ENCODE results near the gene KRTAP10-3.

Gene KRTAP10-3

GRCh38 chr21:44549525-44550211 is 8.9 kb downstream of the KRTAP10-3 start:
- no peak for DNase-seq (ENCODE audit: low read depth, low spot score)

- no peak for DNase-seq (ENCODE audit: low read depth, low spot score)
Measured at GRCh38 chr21:44548922-44549321, 9.7 kb downstream of the KRTAP10-3 start.

- no peak for DNase-seq (ENCODE audit: low read depth, low spot score)
Measured at GRCh38 chr21:44548381-44548780, 10.2 kb downstream of the KRTAP10-3 start.

- no peak for DNase-seq (ENCODE audit: low read depth, low spot score)
Measured at GRCh38 chr21:44547656-44548331, 10.8 kb downstream of the KRTAP10-3 start.

GRCh38 chr21:44544566-44544965 is 14.0 kb downstream of the KRTAP10-3 start:
- DNase-seq (ENCODE audit: low read depth, low spot score), result no peak

- DNase-seq (ENCODE audit: low read depth, low spot score), result no peak
Measured at GRCh38 chr21:44542716-44543115, 15.9 kb downstream of the KRTAP10-3 start.

- no peak for DNase-seq (ENCODE audit: low read depth, low spot score)
Measured at GRCh38 chr21:44540741-44541288, 17.8 kb downstream of the KRTAP10-3 start.

GRCh38 chr21:44539991-44540666 is 18.5 kb downstream of the KRTAP10-3 start, which contains the start of gene KRTAP10-1:
KRTAP10-1 (minus strand) TSS chr21:44540195; CDS start chr21:44540150, 45 bp downstream.
- no peak for DNase-seq (ENCODE audit: low read depth, low spot score)

GRCh38 chr21:44539046-44539445 is 19.5 kb downstream of the KRTAP10-3 start:
- no peak for DNase-seq (ENCODE audit: low read depth, low spot score)

- DNase-seq (ENCODE audit: low read depth, low spot score), result no peak
Measured at GRCh38 chr21:44537930-44538911, 20.4 kb downstream of the KRTAP10-3 start.

GRCh38 chr21:44535963-44536362 is 22.6 kb downstream of the KRTAP10-3 start:
- DNase-seq (ENCODE audit: low read depth, low spot score), result no peak

GRCh38 chr21:44534688-44535087 is 23.9 kb downstream of the KRTAP10-3 start:
- no peak for DNase-seq (ENCODE audit: low read depth, low spot score)

GRCh38 chr21:44533891-44534627 is 24.5 kb downstream of the KRTAP10-3 start:
- DNase-seq (ENCODE audit: low read depth, low spot score), result no peak

- no peak for DNase-seq (ENCODE audit: low read depth, low spot score)
Measured at GRCh38 chr21:44533121-44533890, 25.3 kb downstream of the KRTAP10-3 start.

GRCh38 chr21:44532712-44533111 is 25.9 kb downstream of the KRTAP10-3 start:
- DNase-seq (ENCODE audit: low read depth, low spot score), result no peak

GRCh38 chr21:44531606-44532564 is 26.7 kb downstream of the KRTAP10-3 start:
- DNase-seq (ENCODE audit: low read depth, low spot score), result no peak

- no peak for DNase-seq (ENCODE audit: low read depth, low spot score)
Measured at GRCh38 chr21:44530903-44531605, 27.5 kb downstream of the KRTAP10-3 start.

All from smooth muscle cell of the brain vasculature (primary cell).